Heart left ventricle (tissue), 16 donors: ENCODE results near the gene ALDH3B2. TPM values are rescaled to one million over a fixed set of nuclear protein-coding genes. Genes with fewer than 3 reads are reported as not detected.
"Not testable (repeated sequence)": the region's sequence is repeated elsewhere in the genome, so short reads cannot be mapped to it uniquely, and the experiment has no call there.

ENCODE experiments used
- ATAC-seq, 4 donors: fragments of 200-7000 bp; cut with Tn5 transposase; one replicate each; pipeline ENCODE4 v1.9.1; 2020 to 2022; ENCODE audit warnings: moderate library complexity in 4 of 4, mild to moderate bottlenecking in 3 of 4, moderate number of reproducible peaks in 1 of 4
- DNase-seq, 5 donors: peaks; one replicate each; pipeline ENCODE4 v3.0.0-alpha.2; 2020
- H3K27ac ChIP-seq, 12 donors: fragments of 200-600 bp; sonication (generic) in 4 of 12; one replicate each; pipeline versions ENCODE4 v1.5.0 to v1.8.0; 2016 to 2022; ENCODE audit warnings: mild to moderate bottlenecking in 2 of 12
- H3K27me3 ChIP-seq, 9 donors: fragments of 200-600 bp; sonication (generic) in 2 of 9; one replicate each; pipeline versions ENCODE4 v1.5.1 to v1.8.0; 2016 to 2022; ENCODE audit warnings: mild to moderate bottlenecking in 3 of 9
- H3K36me3 ChIP-seq, 9 donors: fragments of 200-600 bp; sonication (generic) in 2 of 9; one replicate each; pipeline versions ENCODE4 v1.5.0 to v1.8.0; 2018 to 2022; ENCODE audit warnings: mild to moderate bottlenecking in 2 of 9
- H3K4me1 ChIP-seq, 12 donors: fragments of 200-600 bp; sonication (generic) in 4 of 12; one replicate each; pipeline versions ENCODE4 v1.5.0 to v1.8.0; 2016 to 2022; ENCODE audit warnings: mild to moderate bottlenecking in 3 of 12
- H3K4me3 ChIP-seq, 12 donors: fragments of 200-600 bp; sonication (generic) in 4 of 12; one replicate each; pipeline versions ENCODE4 v1.5.0 to v1.8.0; 2017 to 2022; ENCODE audit warnings: mild to moderate bottlenecking in 9 of 12, moderate library complexity in 4 of 12
- H3K9me3 ChIP-seq, 12 donors: fragments of 200-600 bp; sonication (generic) in 4 of 12; one replicate each; pipeline versions ENCODE4 v1.5.0 to v1.8.0; 2016 to 2022; ENCODE audit warnings: mild to moderate bottlenecking in 1 of 12
- POLR2A ChIP-seq, 2 donors: fragments of 450-650 bp; IDR thresholded peaks; one replicate each; pipeline ENCODE4 v1.6.1; 2017; ENCODE audit warnings: antibody characterized with exemption in 2 of 2, mild to moderate bottlenecking in 2 of 2, moderate library complexity in 2 of 2
- WGBS, 4 donors: extraction: QIAGEN DNeasy Blood & Tissue Kit in 2 of 4; methylation state at CpG; one replicate each; pipeline versions ENCODE4 v1.1.5 to v1.1.7; 2013 to 2018; 5-methylcytosine and 5-hydroxymethylcytosine counted together
- intact Hi-C, 10 donors: fragments of 100-400 bp; cut with DNase I; formaldehyde crosslinking; loops; one replicate each; pipeline versions ENCODE4 v1.11.1 to v1.14.2; 2022
- polyA plus RNA-seq, 2 donors: library from polyadenylated mRNA; stranded (reverse); fragments of 200-250 nt; gene quantifications; one replicate each; pipeline ENCODE4 v1.2.3, GENCODE V29; 2013
- total RNA-seq, 9 donors: library from RNA; depleted of rRNA in 2 of 9; stranded (reverse); fragments of >200 nt in 2 of 9; fragmentation: NEBNext Ultra II Directional in 3 of 9; extraction: Animal tissue kit (Norgen Biotek cat#: 25700) in 3 of 9; gene quantifications; one replicate each; pipeline versions ENCODE4 v1.1.0 to v1.2.4, GENCODE V29; 2016 to 2023
- TF ChIP-seq, protein P1 (sequence below), 12 donors: fragments of 200-600 bp; sonication (generic) in 4 of 12; IDR thresholded peaks; one replicate each; pipeline versions ENCODE4 v1.5.0 to v1.8.0; 2018 to 2022; ENCODE audit warnings: antibody characterized with exemption in 12 of 12, mild to moderate bottlenecking in 5 of 12
- donor health status: ischemic (EF 13 %, LVEDD 7.1; RV severe dilation, severe dysfunction).
- donor health status: healthy with polysubstance abuse.
- donor health status: DM: no; HTN: yes; CAD: no.
- donor health status: DM: no; HTN: no; CAD: no.
- donor health status: ischemic (EF 25% LVEDD 6.9; RV normal size, moderate dysfunction).
- donor health status: ischemic (EF 25% LVEDD 5.7; RV mildly dilated, moderate dysfunction).
- donor health status: healthy.
- donor health status: DM: yes; HTN: yes; CAD: no.
- donor health status: ischemic (EF 35%, LVEDD 5.7; RV mildly dilated, moderate dysfunction).
- donor health status: nonischemic (EF 11% LVEDD 7.7; RV severe dilation, severe dysfunction).
- donor health status: DM: yes; HTN: yes; CAD: no.
- donor health status: PGD.
- donor health status: ischemic (EF 29% LVEDD 5.4; RV normal size, mild dysfunction).
- donor health status: nonischemic (EF 23%, LVEDD 6.1; RV moderate dilation, normal function).

ALDH3B2 gene
- total and polyA plus RNA-seq, 11 donors: not detected

DNA sequence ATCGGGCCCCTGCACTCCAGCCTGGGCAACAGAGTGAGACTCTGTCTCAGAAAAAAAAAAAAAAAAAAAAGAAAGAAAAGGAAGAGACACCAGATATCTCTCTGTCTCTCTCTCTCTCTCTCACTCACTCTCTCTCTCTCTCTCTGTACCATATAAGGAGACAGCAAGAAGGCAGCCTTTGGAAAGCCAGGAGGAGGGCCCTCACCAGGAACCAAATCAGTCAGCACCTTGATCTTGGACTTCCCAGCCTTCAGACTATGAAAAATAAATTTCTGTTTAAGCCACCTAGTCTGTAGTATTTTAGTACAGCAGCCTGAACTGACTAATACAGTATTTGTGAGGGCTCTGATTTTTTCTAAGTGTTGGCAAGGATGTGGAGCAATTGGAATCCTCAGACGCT, 13.6 kb upstream of the ALDH3B2 start:
- Histone ChIP-seq H3K36me3 (no peaks in the 10 kb centered on the region), H3K27ac (no peak overlapping the region), H3K4me1 (no peaks in the 10 kb centered on the region), H3K9me3 (no peaks in the 10 kb centered on the region), H3K27me3 (peaks cover 0 to 22% (median 2%) of the 10 kb centered on the region in 9 donors), H3K4me3 (no peak overlapping the region)
- no peak for TF ChIP-seq POLR2A (IDR thresholded peaks at IDR 0.05)
- TF ChIP-seq, protein P1, sequence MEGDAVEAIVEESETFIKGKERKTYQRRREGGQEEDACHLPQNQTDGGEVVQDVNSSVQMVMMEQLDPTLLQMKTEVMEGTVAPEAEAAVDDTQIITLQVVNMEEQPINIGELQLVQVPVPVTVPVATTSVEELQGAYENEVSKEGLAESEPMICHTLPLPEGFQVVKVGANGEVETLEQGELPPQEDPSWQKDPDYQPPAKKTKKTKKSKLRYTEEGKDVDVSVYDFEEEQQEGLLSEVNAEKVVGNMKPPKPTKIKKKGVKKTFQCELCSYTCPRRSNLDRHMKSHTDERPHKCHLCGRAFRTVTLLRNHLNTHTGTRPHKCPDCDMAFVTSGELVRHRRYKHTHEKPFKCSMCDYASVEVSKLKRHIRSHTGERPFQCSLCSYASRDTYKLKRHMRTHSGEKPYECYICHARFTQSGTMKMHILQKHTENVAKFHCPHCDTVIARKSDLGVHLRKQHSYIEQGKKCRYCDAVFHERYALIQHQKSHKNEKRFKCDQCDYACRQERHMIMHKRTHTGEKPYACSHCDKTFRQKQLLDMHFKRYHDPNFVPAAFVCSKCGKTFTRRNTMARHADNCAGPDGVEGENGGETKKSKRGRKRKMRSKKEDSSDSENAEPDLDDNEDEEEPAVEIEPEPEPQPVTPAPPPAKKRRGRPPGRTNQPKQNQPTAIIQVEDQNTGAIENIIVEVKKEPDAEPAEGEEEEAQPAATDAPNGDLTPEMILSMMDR (IDR thresholded peaks at IDR 0.05): no peak
- no peak for ATAC-seq
- intact Hi-C loops: no loop called here
- 78 to 92% (median 85%) methylated on average over 2 of the region's 2 CpGs for WGBS, 4 donors
- DNase-seq: no peak

DNA sequence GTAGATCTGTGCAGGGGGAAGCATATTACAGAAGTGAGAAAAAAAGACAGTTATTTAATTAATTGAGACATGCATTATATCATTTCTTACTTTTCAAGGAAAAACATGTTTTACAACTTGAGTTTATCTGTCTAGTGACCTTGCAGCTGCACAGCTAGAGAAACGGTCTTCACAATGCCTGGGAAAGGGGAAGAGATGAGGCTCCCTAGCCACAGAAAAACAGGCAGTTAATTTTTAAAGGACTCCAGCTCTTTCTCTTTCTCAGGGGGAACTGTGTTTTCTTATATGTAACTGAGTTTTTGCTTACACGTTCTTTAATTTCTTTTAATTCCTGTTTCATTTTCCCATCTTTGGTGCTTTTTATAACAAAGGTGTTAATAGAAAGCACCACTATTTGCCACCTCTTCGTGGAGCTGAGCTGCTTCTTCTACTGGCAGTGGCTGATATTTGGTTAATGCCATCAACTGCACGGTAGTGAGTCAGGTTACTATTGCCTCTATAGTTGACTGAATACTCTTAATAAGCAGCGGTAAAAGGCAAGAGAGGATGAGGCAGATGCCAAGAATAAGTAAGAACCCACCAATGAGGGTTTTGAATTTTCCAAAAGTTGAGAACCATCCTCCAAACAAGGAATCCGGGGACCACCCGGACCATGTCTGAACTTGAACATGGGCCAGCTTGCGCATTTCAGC, 11.4 kb upstream of the ALDH3B2 start:
- H3K9me3 ChIP-seq, intact Hi-C loops: not testable (repeated sequence)
- WGBS, 4 donors: 50 to 71% (median 67%) methylated on average over 8 of the region's 8 CpGs

DNA sequence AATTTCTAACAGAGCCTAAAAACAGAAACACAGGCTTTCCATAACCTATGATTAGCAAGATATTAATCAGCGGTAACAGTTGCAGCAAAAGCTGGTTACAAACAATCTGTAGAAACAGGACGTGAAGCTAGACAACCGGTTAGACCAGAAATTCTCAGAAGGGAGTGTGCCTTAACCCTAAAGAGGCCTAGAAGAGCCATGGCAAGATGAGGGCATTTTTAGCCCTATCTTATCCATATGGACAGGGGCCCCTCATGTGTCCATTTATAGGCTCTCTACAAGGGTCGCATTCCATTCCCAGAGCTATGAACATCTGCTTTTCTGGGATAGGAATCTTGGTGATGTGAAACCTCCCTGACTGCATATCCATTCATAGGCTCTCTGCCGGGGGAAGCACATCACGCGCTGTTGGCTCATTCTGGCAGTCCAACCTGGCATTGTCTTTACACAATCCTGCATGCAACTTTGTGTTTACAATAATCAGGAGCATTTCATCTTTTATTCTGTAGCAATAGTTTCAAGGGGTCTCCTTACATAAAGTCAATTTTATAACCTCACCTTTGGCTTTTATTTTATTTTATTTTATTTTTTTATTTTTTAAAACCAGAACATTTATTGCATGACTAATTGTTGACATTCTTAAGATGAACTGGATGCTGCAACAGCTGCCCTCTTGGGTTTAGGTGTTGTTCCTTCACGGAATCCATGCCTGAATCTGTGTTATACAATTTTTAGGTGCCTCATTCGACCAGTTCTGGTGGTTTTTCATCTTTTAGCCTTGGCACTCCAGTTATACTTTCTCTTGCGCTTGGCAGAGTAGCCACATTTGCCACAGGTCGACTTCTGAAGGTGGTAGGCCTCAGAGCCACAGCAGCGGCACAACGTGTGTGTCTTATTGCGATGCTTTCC, 8.0 kb upstream of the ALDH3B2 start:
- WGBS, 4 donors: 54 to 60% (median 56%) methylated on average over 14 of the region's 14 CpGs

More for the DNA sequence above, 11.4 kb upstream of the ALDH3B2 start:
- not testable (repeated sequence) for DNase-seq, H3K4me3 ChIP-seq, H3K36me3 ChIP-seq, ATAC-seq, H3K4me1 ChIP-seq, H3K27ac ChIP-seq
- H3K27me3 ChIP-seq: peaks cover 0 to 22% (median 2%) of the 10 kb centered on the region in 9 donors

DNA sequence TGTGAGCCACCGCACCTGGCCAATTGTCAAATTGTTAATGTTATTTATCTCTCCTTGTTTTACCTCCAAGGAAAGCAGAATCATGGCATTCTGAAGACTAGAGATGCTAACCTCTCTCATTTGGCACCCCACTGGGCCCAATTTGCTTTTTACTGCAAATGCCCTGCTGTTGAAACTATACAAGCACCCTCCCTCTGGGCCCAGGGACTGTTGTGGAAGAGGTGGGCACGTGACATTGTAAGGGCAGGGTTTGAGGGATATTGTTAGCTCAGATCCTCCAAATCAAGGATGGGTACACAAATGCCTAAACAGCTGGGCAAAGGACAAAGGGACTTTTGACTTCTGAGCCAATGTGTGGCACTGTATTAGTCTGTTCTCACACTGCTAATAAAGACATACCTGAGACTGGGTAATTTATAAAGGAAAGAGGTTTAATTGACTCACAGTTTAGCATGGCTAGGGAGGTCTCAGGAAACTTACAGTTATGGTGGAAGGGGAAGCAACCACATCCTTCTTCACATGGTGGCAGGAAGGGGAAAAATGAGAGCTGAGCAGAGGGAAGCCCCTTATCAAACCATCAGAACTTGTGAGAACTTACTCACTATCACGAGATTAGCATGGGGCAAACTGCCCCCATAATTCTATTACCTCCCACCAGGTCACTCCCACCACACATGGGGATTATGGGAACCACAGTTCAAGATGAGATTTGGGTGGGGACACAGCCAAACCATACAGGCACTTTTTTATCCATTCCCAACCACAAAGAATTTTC, 6.5 kb upstream of the ALDH3B2 start:
- Histone ChIP-seq H3K4me3 (no peak overlapping the region), H3K27me3 (peaks cover 0 to 11% (median 0%) of the 10 kb centered on the region in 9 donors), H3K36me3 (no peaks in the 10 kb centered on the region), H3K27ac (peak overlapping the region in 1 of 12 donors; percentile 19), H3K9me3 (peaks cover 0 to 6% (median 0%) of the 10 kb centered on the region in 12 donors), H3K4me1 (peaks cover 0 to 3% (median 0%) of the 10 kb centered on the region in 12 donors)
- DNase-seq: no peak
- ATAC-seq: no peak
- WGBS, 4 donors: 66 to 81% (median 70%) methylated on average over 3 of the region's 3 CpGs
- no peak for TF ChIP-seq POLR2A (IDR thresholded peaks at IDR 0.05)
- TF ChIP-seq, protein P1 (IDR thresholded peaks at IDR 0.05): no peak
- intact Hi-C loops: no loop called here

More for the DNA sequence above, 8.0 kb upstream of the ALDH3B2 start:
- Histone ChIP-seq H3K27ac (peak overlapping the region in 3 of 12 donors; percentile 39 to 59 (median 43)), H3K27me3 (peaks cover 0 to 22% (median 2%) of the 10 kb centered on the region in 9 donors)
- H3K36me3 ChIP-seq, H3K9me3 ChIP-seq, intact Hi-C loops, H3K4me1 ChIP-seq, ATAC-seq, DNase-seq, H3K4me3 ChIP-seq: not testable (repeated sequence)
